Fibroblast of skin of left quadriceps (primary cell): ENCODE results near the gene CPB2.

ENCODE experiments used
- DNase-seq, 2 experiments: peaks; one replicate each; pipeline ENCODE4 v3.0.0-alpha.2; 2013; ENCODE audit warnings: low read depth in 2 of 2

The CPB2 gene

GRCh38 chr13:46104868-46105267 lies at the start of gene CPB2:
Gene CPB2 (minus strand): TSS chr13:46105033. CDS start chr13:46105009, 24 bp downstream.
- DNase-seq: no peak

- no peak for DNase-seq
Observed at GRCh38 chr13:46154136-46154801, 49.4 kb upstream of the CPB2 start.

- DNase-seq: no peak
Observed at GRCh38 chr13:46152627-46153328, 47.9 kb upstream of the CPB2 start.

- no peak for DNase-seq
Observed at GRCh38 chr13:46150134-46150693, 45.4 kb upstream of the CPB2 start.

GRCh38 chr13:46149272-46150133 lies 44.7 kb upstream of the CPB2 start:
- DNase-seq: peak; percentile 41 to 42

- DNase-seq: no peak
Observed at GRCh38 chr13:46146898-46147297, 42.1 kb upstream of the CPB2 start.

GRCh38 chr13:46145950-46146349 lies 41.1 kb upstream of the CPB2 start:
- DNase-seq: no peak

GRCh38 chr13:46145135-46145534 lies 40.3 kb upstream of the CPB2 start:
- no peak for DNase-seq

GRCh38 chr13:46143184-46143701 lies 38.4 kb upstream of the CPB2 start:
- DNase-seq: no peak

GRCh38 chr13:46142776-46143175 lies 37.9 kb upstream of the CPB2 start:
- DNase-seq: no peak

GRCh38 chr13:46140044-46140443 lies 35.2 kb upstream of the CPB2 start:
- DNase-seq: no peak

- DNase-seq: no peak
Observed at GRCh38 chr13:46137627-46138317, 32.9 kb upstream of the CPB2 start.

- no peak for DNase-seq
Observed at GRCh38 chr13:46136688-46137087, 31.9 kb upstream of the CPB2 start.

GRCh38 chr13:46134961-46135522 lies 30.2 kb upstream of the CPB2 start:
- DNase-seq: no peak

GRCh38 chr13:46134494-46134893 lies 29.7 kb upstream of the CPB2 start:
- no peak for DNase-seq

GRCh38 chr13:46132109-46132508 lies 27.3 kb upstream of the CPB2 start:
- no peak for DNase-seq

- no peak for DNase-seq
Observed at GRCh38 chr13:46131705-46132104, 26.9 kb upstream of the CPB2 start.

- DNase-seq: no peak
Observed at GRCh38 chr13:46129955-46130618, 25.3 kb upstream of the CPB2 start.

GRCh38 chr13:46129124-46129523 lies 24.3 kb upstream of the CPB2 start:
- no peak for DNase-seq

GRCh38 chr13:46127358-46128023 lies 22.7 kb upstream of the CPB2 start:
- no peak for DNase-seq
